Adrenal gland (tissue), 12 donors: ENCODE results near the gene HYAL1. TPM values are rescaled to one million over a fixed set of nuclear protein-coding genes. Genes with fewer than 3 reads are reported as not detected.

Experiments
- DNase-seq, 7 donors: peaks; one replicate each; pipeline ENCODE4 v3.0.0-alpha.2; 2019 to 2020
- H3K27ac ChIP-seq, 5 donors: fragments of 200-600 bp; sonication (generic) in 4 of 5; 1 replicate in 3 of 5; 2 replicates in 2 of 5; pipeline versions ENCODE4 v1.5.1 to v1.8.0; 2016 to 2020; ENCODE audit warnings: mild to moderate bottlenecking in 1 of 5
- H3K27me3 ChIP-seq: fragments of 200-600 bp; 2 replicates; pipeline ENCODE4 v1.8.0; 2021
- H3K36me3 ChIP-seq, 2 donors: fragments of 200-600 bp; replicated peaks in 1 of 2; 1 replicate in 1 of 2; 2 replicates in 1 of 2; pipeline versions ENCODE4 v1.5.1 to v1.8.0; 2018 to 2022
- H3K4me1 ChIP-seq, 2 donors: fragments of 200-600 bp; replicated peaks in 1 of 2; 1 replicate in 1 of 2; 2 replicates in 1 of 2; pipeline versions ENCODE4 v1.5.1 to v1.8.0; 2018 to 2021
- H3K4me3 ChIP-seq, 4 donors: fragments of 200-600 bp; sonication (generic) in 3 of 4; one replicate each; pipeline ENCODE4 v1.5.1; 2016 to 2018
- H3K9me3 ChIP-seq, 3 donors: fragments of 200-600 bp; sonication (generic) in 1 of 3; replicated peaks in 1 of 3; 1 replicate in 2 of 3; 2 replicates in 1 of 3; pipeline versions ENCODE4 v1.5.1 to v1.8.0; 2016 to 2021
- POLR2A ChIP-seq, 2 donors: fragments of 450-650 bp; IDR thresholded peaks; one replicate each; pipeline ENCODE4 v1.6.1; 2017; ENCODE audit warnings: antibody characterized with exemption in 2 of 2, mild to moderate bottlenecking in 2 of 2, moderate library complexity in 1 of 2
- WGBS, 4 donors: extraction: QIAGEN DNeasy Blood & Tissue Kit in 2 of 4; methylation state at CpG; one replicate each; pipeline versions ENCODE4 v1.1.5 to v1.1.7; 2013 to 2017; 5-methylcytosine and 5-hydroxymethylcytosine counted together
- intact Hi-C, 2 donors: fragments of 100-400 bp; cut with DNase I; formaldehyde crosslinking; loops; one replicate each; pipeline versions ENCODE4 v1.14.1 to v1.15.0; 2022 to 2023
- polyA plus RNA-seq, 3 donors: library from polyadenylated mRNA; stranded (reverse); fragments of 200-250 nt in 2 of 3; fragments of 350-450 nt in 1 of 3; fragmentation: Illumina TruSeq in 1 of 3; extraction: RNeasy Lipid Tissue Mini Kit (QIAGEN cat#74804) in 1 of 3; gene quantifications; one replicate each; pipeline ENCODE4 v1.2.3, GENCODE V29; 2013 to 2014
- total RNA-seq, 9 donors: library from RNA; depleted of rRNA in 4 of 9; stranded (reverse); fragments of >200 nt in 4 of 9; fragments of 120-200 nt in 1 of 9; fragmentation: NEBNext Ultra II Directional in 1 of 9; extraction: Animal tissue kit (Norgen Biotek cat#: 25700) in 1 of 9; gene quantifications; one replicate each; pipeline versions ENCODE4 v1.1.0 to v1.2.4, GENCODE V29; 2013 to 2023
- TF ChIP-seq, protein P1 (sequence below), 6 experiments: fragments of 450-650 bp in 4 of 6; fragments of 200-600 bp in 2 of 6; sonication (generic) in 1 of 6; IDR thresholded peaks; 1 replicate in 5 of 6; 2 replicates in 1 of 6; pipeline versions ENCODE4 v1.5.1 to v1.8.0; 2016 to 2021; ENCODE audit warnings: antibody characterized with exemption in 6 of 6, mild to moderate bottlenecking in 2 of 6, moderate library complexity in 1 of 6
- donor health status: healthy with polysubstance abuse.
- donor health status: Bipolar disorder and iron deficiency.
- donor health status: DM: yes; HTN: yes; CAD: no.
- donor health status: DM: no; HTN: no; CAD: no.
- donor health status: DM: no; HTN: no; CAD: no.
- donor health status: DM: yes; HTN: yes; CAD: no.

HYAL1 gene
- total and polyA plus RNA-seq, 12 donors = 3.2 to 50.5 (median 28.2) TPM

DNA sequence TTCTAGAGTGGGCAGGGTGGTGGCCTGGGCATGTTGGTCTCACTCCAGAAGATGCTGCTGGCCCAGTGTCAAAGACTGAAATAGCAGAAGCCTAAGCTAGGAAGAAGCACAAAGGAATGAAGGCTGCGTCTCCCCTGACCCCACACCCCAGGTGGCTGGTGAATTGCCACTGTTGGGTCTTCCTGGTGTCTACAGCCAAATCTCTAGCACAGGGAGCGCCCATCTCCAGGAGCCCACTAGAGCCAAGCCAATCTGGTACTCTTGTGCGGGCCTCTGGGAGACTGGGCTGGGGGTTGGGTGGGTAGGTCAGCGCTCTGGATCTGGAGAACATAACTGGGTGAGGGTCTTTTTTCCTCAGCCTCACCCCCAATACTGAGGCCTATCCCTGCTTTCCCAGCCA, 23.8 kb upstream of the HYAL1 start:
- no peaks in the 10 kb centered on the region for H3K27me3 ChIP-seq
- H3K36me3 ChIP-seq = peaks cover 0 to 42% of the 10 kb centered on the region in 2 donors
- peak in 1 of 7 donors; percentile 56 for DNase-seq
- WGBS, 4 donors = 59 to 75% (median 70%) methylated on average over 4 of the region's 4 CpGs
- H3K4me3 ChIP-seq = peak overlapping the region in 2 of 4 donors; percentile 63 to 83
- intact Hi-C loops = no loop called here
- peaks cover 16 to 43% of the 10 kb centered on the region in 2 donors for H3K4me1 ChIP-seq
- TF ChIP-seq, protein P1, sequence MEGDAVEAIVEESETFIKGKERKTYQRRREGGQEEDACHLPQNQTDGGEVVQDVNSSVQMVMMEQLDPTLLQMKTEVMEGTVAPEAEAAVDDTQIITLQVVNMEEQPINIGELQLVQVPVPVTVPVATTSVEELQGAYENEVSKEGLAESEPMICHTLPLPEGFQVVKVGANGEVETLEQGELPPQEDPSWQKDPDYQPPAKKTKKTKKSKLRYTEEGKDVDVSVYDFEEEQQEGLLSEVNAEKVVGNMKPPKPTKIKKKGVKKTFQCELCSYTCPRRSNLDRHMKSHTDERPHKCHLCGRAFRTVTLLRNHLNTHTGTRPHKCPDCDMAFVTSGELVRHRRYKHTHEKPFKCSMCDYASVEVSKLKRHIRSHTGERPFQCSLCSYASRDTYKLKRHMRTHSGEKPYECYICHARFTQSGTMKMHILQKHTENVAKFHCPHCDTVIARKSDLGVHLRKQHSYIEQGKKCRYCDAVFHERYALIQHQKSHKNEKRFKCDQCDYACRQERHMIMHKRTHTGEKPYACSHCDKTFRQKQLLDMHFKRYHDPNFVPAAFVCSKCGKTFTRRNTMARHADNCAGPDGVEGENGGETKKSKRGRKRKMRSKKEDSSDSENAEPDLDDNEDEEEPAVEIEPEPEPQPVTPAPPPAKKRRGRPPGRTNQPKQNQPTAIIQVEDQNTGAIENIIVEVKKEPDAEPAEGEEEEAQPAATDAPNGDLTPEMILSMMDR (IDR thresholded peaks at IDR 0.05) = no peak
- TF ChIP-seq POLR2A (IDR thresholded peaks at IDR 0.05) = no peak
- no peaks in the 10 kb centered on the region for H3K9me3 ChIP-seq
- H3K27ac ChIP-seq = peak overlapping the region in 1 of 5 donors; percentile 11

DNA sequence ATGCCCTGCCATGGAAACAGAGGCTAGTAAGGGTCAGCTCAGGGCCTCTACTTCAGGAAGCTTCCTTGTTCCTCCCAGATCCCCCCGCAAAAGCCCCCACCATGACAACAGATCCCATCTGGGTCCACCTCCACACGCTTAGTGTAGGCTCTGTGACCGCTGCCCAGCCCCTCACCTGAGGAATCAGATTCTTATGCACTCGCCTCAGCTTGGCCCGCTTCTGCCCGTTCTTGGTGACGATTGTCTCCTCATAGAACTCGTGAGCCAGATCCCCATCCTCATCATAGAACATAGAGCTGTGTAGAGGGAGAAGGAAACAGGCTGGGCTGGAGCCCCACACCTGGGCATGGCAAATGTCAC, 22.8 kb upstream of the HYAL1 start:
- H3K4me3 ChIP-seq = no peak overlapping the region
- no peak overlapping the region for H3K27ac ChIP-seq
- H3K27me3 ChIP-seq = no peaks in the 10 kb centered on the region
- H3K36me3 ChIP-seq = peaks cover 0 to 33% of the 10 kb centered on the region in 2 donors
- no peak for DNase-seq
- TF ChIP-seq POLR2A (IDR thresholded peaks at IDR 0.05) = no peak
- TF ChIP-seq, protein P1 (IDR thresholded peaks at IDR 0.05) = no peak
- no peaks in the 10 kb centered on the region for H3K9me3 ChIP-seq
- peaks cover 20 to 48% of the 10 kb centered on the region in 2 donors for H3K4me1 ChIP-seq
- intact Hi-C loops = no loop called here
- WGBS, 4 donors = 84 to 90% (median 85%) methylated on average over 8 of the region's 8 CpGs

DNA sequence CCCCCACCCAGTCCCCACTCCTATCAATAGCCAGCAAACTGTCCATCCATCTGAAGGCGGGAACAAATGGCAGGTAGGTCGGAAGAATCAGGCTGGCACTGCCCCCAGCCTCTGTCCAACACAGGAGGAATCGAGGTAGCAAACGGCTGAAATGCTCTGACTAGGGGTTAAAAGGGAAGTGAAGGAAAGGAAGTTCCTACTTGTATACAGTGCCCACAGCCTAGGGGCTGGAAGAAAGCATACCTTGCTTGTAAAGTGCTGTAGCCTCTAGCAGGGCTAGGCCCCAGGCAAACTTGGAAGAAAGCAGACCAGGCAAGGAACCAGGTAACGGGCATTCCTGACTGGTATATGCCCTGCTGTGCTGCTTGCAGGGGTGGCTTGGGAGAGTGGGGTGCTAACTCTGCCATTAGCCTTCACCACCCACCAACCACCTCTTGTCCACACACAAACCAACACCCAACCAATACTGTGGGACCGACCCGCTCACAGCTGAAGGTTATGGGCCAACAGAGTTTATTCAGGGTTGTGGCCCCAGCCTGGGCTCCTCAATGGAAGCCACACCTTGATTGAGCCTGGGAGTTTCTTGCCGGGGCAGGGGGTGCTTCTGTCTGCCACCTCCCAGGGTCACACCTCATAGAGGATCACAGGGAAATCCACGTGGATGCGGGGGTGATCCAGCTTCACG, 22.3 kb upstream of the HYAL1 start:
- intact Hi-C loops = no loop called here
- peak overlapping the region in 1 of 5 donors; percentile 98 for H3K27ac ChIP-seq
- H3K27me3 ChIP-seq = no peaks in the 10 kb centered on the region
- H3K36me3 ChIP-seq = peaks cover 0 to 27% of the 10 kb centered on the region in 2 donors
- H3K4me1 ChIP-seq = peaks cover 21 to 48% of the 10 kb centered on the region in 2 donors
- WGBS, 4 donors = 73 to 82% (median 78%) methylated on average over 11 of the region's 11 CpGs
- no peak for DNase-seq
- no peaks in the 10 kb centered on the region for H3K9me3 ChIP-seq
- no peak overlapping the region for H3K4me3 ChIP-seq
- TF ChIP-seq, protein P1 (IDR thresholded peaks at IDR 0.05) = no peak
- no peak for TF ChIP-seq POLR2A (IDR thresholded peaks at IDR 0.05)

DNA sequence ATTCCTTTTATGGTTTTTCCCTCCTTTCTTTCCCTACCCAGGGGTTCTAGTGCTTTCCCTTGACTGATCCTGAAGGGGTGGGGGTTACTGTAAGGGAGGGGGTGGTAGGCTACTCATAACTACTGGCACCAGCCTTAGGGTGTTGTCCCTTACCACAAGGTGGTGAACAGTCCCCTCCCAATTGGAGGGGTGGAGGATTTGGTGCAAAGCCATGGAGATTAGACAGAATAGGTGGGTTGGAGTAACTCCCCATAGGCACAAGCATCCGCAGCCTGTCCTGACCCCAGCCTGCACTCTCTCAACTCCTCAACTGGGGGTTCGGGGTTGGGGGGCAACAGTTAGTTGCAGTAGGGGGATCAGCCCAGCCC, 21.7 kb upstream of the HYAL1 start:
- Histone ChIP-seq H3K27me3 (no peaks in the 10 kb centered on the region), H3K27ac (peak overlapping the region in 1 of 5 donors; percentile 98), H3K4me3 (no peak overlapping the region), H3K36me3 (peaks cover 0 to 22% of the 10 kb centered on the region in 2 donors), H3K4me1 (peaks cover 26 to 54% of the 10 kb centered on the region in 2 donors), H3K9me3 (no peaks in the 10 kb centered on the region)
- no peak for TF ChIP-seq POLR2A (IDR thresholded peaks at IDR 0.05)
- TF ChIP-seq, protein P1 (IDR thresholded peaks at IDR 0.05) = no peak
- intact Hi-C loops = no loop called here
- WGBS, 4 donors = 63 to 83% (median 70%) methylated on average over 2 of the region's 2 CpGs
- DNase-seq = no peak
